GM18519 (cell line): ENCODE data around the gene NDST4.
A peak's percentile ranks its signal among the peaks of the same experiment; 100 is the strongest.

ENCODE experiments used
- ATAC-seq: cut with Tn5 transposase; IDR thresholded peaks from one replicate; pipeline ENCODE4 v1.9.1; 2021; ENCODE audit warnings: mild to moderate bottlenecking, moderate library complexity; ENCODE audit not compliant: unreplicated experiment, low FRiP score

NDST4 gene

GRCh38 chr4:114811564-114812301 is 301.7 kb downstream of the NDST4 start:
- no peak for ATAC-seq

DNA sequence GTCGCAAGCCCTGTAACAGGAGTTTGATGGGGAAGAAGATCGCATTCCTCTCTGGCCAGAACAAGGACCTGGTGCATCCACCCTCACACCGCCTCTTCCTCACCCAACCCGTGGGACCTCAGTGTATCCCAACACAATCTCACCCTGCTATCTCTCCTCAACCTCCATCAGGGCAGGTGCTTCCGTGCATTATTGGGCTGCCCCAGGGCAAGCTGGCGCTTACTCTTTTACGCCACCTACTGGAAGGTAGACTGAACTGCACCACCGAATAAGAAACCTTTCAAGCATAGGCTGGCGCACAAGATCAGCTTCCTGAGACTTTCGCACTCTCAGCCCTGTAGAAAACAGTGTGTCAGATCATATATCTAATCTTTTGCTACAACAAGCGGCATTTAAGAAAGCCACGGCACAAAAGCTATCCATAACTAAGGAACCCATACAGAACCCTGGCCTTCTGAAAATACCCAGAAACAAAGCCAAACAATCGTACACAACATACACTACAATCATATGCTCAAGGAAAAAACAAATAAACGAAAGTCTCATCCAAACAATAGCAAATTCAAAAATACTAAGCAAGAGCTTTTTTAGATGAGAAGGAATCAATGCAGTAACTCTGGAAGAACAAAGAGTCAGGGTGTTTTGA is 305.5 kb downstream of the NDST4 start:
- ATAC-seq, result peak; percentile 97

GRCh38 chr4:114807357-114807756 is 306.1 kb downstream of the NDST4 start:
- ATAC-seq, result no peak

DNA sequence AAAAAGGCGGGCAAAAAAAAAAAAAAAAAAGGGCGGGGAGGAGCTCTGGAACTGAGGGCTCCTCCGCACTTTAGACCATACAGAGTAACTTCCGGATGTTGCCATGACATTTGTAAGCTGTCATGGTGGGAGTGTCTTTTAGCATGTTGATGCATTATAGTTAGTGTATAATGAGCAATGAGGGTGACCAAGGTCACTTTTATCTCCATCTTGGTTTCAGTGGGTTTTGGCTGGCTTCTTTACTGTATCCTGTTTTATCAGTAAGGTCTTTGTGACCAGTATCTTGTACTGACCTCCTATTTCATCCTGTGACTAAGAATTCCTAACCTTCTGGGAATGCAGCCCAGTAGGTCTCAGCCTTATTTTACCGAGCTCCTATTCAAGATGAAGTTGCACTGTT is 321.4 kb downstream of the NDST4 start:
- ATAC-seq, result no peak

- ATAC-seq, result no peak
Observed at GRCh38 chr4:114785570-114785969, 327.9 kb downstream of the NDST4 start.

DNA sequence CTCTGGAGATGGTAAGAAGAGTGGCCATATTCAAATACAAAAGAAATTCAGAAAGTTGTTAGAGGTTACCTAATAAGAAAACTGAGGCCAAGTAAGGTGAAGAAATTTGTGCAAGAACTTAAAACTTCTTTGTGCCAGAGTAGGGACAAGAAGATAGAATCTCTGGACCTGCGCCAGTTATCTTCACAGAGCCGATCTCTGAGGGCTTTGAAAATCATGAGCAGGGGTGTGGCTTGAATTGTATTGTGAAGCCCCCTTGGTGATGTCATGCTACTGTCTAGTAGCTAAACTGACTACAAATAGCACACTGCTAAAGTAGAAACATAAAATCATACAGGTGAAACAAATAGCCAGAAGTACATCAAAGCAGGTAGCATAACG is 330.2 kb downstream of the NDST4 start:
- no peak for ATAC-seq

DNA sequence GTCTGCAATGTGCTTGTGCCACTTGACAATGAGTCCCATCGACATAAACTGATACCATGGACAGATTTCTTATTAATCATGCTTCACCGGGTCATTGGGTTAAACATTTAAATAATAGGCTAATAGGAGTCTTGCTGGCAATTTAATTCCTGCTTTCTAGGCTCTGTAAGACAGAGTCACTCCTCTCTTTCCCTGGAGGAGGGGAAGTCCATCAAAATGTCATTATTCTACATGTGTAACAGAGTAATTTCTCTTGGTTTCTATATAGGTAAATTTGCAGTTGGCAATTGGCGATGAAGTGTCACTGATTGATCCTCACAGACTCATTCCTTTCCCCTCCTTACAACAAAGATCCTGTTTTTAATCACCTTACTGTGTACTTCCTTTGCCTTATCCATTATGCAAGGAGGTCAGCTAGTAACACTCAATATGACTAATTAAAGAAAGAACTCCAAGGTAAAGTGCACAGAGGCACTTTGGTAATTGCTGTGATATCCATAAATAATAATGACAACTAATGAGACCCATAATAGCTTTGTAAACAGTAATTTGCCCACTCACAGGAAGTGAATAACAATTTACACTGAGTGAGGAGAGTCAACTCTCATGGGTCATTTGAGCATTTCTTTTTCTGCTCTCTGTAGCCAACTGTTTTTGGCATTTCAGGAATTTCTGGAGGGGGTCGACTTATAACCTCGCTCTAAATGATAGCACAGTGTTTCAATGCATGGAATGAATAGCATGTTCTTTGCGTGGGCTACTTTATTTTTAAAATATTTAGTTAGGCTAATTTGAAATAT is 330.8 kb downstream of the NDST4 start:
- no peak for ATAC-seq

DNA sequence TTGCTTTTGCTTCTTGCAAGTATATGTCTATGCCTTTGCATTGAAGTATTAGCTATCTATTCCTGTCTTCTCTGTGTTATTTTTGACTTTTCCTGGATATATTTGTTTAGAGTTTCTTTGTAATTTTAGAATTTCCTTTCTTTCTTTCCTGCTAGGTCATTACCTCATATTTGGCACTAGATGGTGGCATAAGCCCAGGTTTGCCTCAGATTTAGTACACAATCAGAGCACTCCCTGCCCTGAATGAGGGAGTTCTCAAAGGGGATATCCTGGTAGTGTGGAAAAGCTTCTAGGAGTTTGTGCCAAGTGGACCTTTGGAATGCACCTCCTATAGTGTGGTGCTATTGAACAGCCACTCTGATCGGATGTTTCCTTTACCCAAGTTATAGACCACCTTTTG is 333.2 kb downstream of the NDST4 start:
- ATAC-seq, result no peak
